ENCODE data around the gene SLFN14. TPM values are rescaled to one million over a fixed set of nuclear protein-coding genes. Genes with fewer than 3 reads are reported as not detected.

Gene SLFN14
- total RNA-seq: under 1 TPM in 1 of 2 experiments, not detected in 1; 0.07 TPM

GRCh38 chr17:35560703-35561102 lies at the start of gene SLFN14:
TSS of gene SLFN14 (minus strand) at chr17:35560819. CDS start at chr17:35558062, 2,757 bp downstream.
- no peak within 1 kb of the TSS for H3K27ac Mint-ChIP-seq
- DNase-seq: no peak
- no peaks in the 10 kb centered on the region for H3K36me3 Mint-ChIP-seq
- H3K9me3 Mint-ChIP-seq (ENCODE audit: low read depth): no peaks in the 10 kb centered on the region
- H3K27me3 Mint-ChIP-seq: peaks cover 36% of the 10 kb centered on the region
- no peak for ATAC-seq
- H3K4me1 Mint-ChIP-seq: peaks cover 2% of the 10 kb centered on the region
- CTCF ChIA-PET: interaction anchor here (1.3 to 1.5 kb wide), 2 partner anchors 16 to 21 kb away, joined by 3 read pairs; no protein-coding TSS in a partner anchor
- H3K4me3 Mint-ChIP-seq: no peak within 1 kb of the TSS

GRCh38 chr17:35609831-35610230 lies 49.2 kb upstream of the SLFN14 start:
- Mint-ChIP-seq H3K4me1 (peaks cover 4% of the 10 kb centered on the region), H3K27me3 (no peaks in the 10 kb centered on the region), H3K4me3 (no peak overlapping the region), H3K36me3 (peaks cover 41% of the 10 kb centered on the region), H3K27ac (no peak overlapping the region), H3K9me3 (ENCODE audit: low read depth) (no peaks in the 10 kb centered on the region)
- no peak for DNase-seq
- CTCF ChIA-PET: no interaction called here
- ATAC-seq: no peak

GRCh38 chr17:35607239-35607847 lies 46.7 kb upstream of the SLFN14 start:
- no peak for ATAC-seq
- DNase-seq: no peak
- Mint-ChIP-seq H3K36me3 (peaks cover 46% of the 10 kb centered on the region), H3K9me3 (ENCODE audit: low read depth) (no peaks in the 10 kb centered on the region), H3K4me1 (peaks cover 4% of the 10 kb centered on the region), H3K27ac (no peak overlapping the region), H3K4me3 (no peak overlapping the region), H3K27me3 (no peaks in the 10 kb centered on the region)
- CTCF ChIA-PET: interaction anchor here (0.8 to 2.3 kb wide), 3 partner anchors 141 to 295 kb away, joined by 5 to 12 read pairs (median 7); no protein-coding TSS in a partner anchor

- H3K27ac Mint-ChIP-seq: no peak overlapping the region
- DNase-seq (no peak), ATAC-seq (no peak)
- no peak overlapping the region for H3K4me3 Mint-ChIP-seq
- peaks cover 4% of the 10 kb centered on the region for H3K4me1 Mint-ChIP-seq
- H3K36me3 Mint-ChIP-seq: peaks cover 51% of the 10 kb centered on the region
- CTCF ChIA-PET: interaction anchor here (1.0 kb wide), 2 partner anchors 10 to 142 kb away, joined by 3 to 4 read pairs; no protein-coding TSS in a partner anchor
- no peaks in the 10 kb centered on the region for H3K27me3 Mint-ChIP-seq
- no peaks in the 10 kb centered on the region for H3K9me3 Mint-ChIP-seq (ENCODE audit: low read depth)
Measured at GRCh38 chr17:35605678-35606077, 45.1 kb upstream of the SLFN14 start.

- DNase-seq: no peak
- Mint-ChIP-seq H3K27me3 (no peaks in the 10 kb centered on the region), H3K4me1 (peaks cover 4% of the 10 kb centered on the region), H3K9me3 (ENCODE audit: low read depth) (no peaks in the 10 kb centered on the region), H3K27ac (no peak overlapping the region), H3K36me3 (peaks cover 54% of the 10 kb centered on the region), H3K4me3 (no peak overlapping the region)
- CTCF ChIA-PET: interaction anchor here (1.5 kb wide), 1 partner anchor 160 kb away, joined by 4 read pairs; no protein-coding TSS in a partner anchor
- ATAC-seq: no peak
Measured at GRCh38 chr17:35603674-35604073, 43.1 kb upstream of the SLFN14 start.

GRCh38 chr17:35597604-35598003 lies 37.0 kb upstream of the SLFN14 start:
- DNase-seq (no peak), ATAC-seq (no peak)
- H3K4me3 Mint-ChIP-seq: no peak overlapping the region
- peaks cover 7% of the 10 kb centered on the region for H3K4me1 Mint-ChIP-seq
- no peak overlapping the region for H3K27ac Mint-ChIP-seq
- CTCF ChIA-PET: interaction anchor here (0.6 to 1.5 kb wide), 2 partner anchors 11 to 42 kb away, joined by 3 to 4 read pairs; partner anchors contain the start of gene AP2B1
- no peaks in the 10 kb centered on the region for H3K9me3 Mint-ChIP-seq (ENCODE audit: low read depth)
- no peaks in the 10 kb centered on the region for H3K27me3 Mint-ChIP-seq
- H3K36me3 Mint-ChIP-seq: peaks cover 64% of the 10 kb centered on the region

- no peak for DNase-seq
- Mint-ChIP-seq H3K4me3 (no peak overlapping the region), H3K27me3 (no peaks in the 10 kb centered on the region), H3K36me3 (peaks cover 64% of the 10 kb centered on the region), H3K27ac (no peak overlapping the region), H3K9me3 (ENCODE audit: low read depth) (no peaks in the 10 kb centered on the region), H3K4me1 (peaks cover 7% of the 10 kb centered on the region)
- ATAC-seq: no peak
- CTCF ChIA-PET: interaction anchor here (0.6 to 1.5 kb wide), 3 partner anchors 10 to 98 kb away, joined by 3 to 4 read pairs (median 3); partner anchors contain the start of gene AP2B1
Measured at GRCh38 chr17:35596530-35597233, 36.1 kb upstream of the SLFN14 start.

- no peaks in the 10 kb centered on the region for H3K9me3 Mint-ChIP-seq (ENCODE audit: low read depth)
- H3K27ac Mint-ChIP-seq: no peak overlapping the region
- peaks cover 9% of the 10 kb centered on the region for H3K4me1 Mint-ChIP-seq
- no peaks in the 10 kb centered on the region for H3K27me3 Mint-ChIP-seq
- DNase-seq (no peak), ATAC-seq (no peak)
- CTCF ChIA-PET: interaction anchor here (0.7 kb wide), 1 partner anchor 99 kb away, joined by 3 read pairs; no protein-coding TSS in a partner anchor
- no peak overlapping the region for H3K4me3 Mint-ChIP-seq
- H3K36me3 Mint-ChIP-seq: peaks cover 60% of the 10 kb centered on the region
Measured at GRCh38 chr17:35596072-35596471, 35.5 kb upstream of the SLFN14 start.

GRCh38 chr17:35588196-35588920 lies 27.7 kb upstream of the SLFN14 start:
- ATAC-seq (peak; percentile 32), DNase-seq (no peak)
- peaks cover 32% of the 10 kb centered on the region for H3K4me1 Mint-ChIP-seq
- H3K9me3 Mint-ChIP-seq (ENCODE audit: low read depth): no peaks in the 10 kb centered on the region
- H3K4me3 Mint-ChIP-seq: peak overlapping the region; percentile 96
- H3K27ac Mint-ChIP-seq: peak overlapping the region; percentile 98
- CTCF ChIA-PET: interaction anchor here (1.0 to 2.2 kb wide), 7 partner anchors 9 to 176 kb away, joined by 3 to 14 read pairs (median 4); partner anchors contain the start of genes PEX12 and SLFN12L
- peaks cover 10% of the 10 kb centered on the region for H3K36me3 Mint-ChIP-seq
- H3K27me3 Mint-ChIP-seq: no peaks in the 10 kb centered on the region

GRCh38 chr17:35587074-35587961 lies 26.7 kb upstream of the SLFN14 start, which contains the start of gene AP2B1:
TSS of gene AP2B1 (plus strand) at chr17:35587322. CDS start at chr17:35594031, 6,709 bp downstream.
- ATAC-seq: peak; percentile 97

GRCh38 chr17:35586569-35587073 lies 26.0 kb upstream of the SLFN14 start:
- Mint-ChIP-seq H3K9me3 (ENCODE audit: low read depth) (no peaks in the 10 kb centered on the region), H3K27ac (peak overlapping the region; percentile 98), H3K27me3 (no peaks in the 10 kb centered on the region), H3K4me3 (peak overlapping the region; percentile 96), H3K4me1 (peaks cover 32% of the 10 kb centered on the region), H3K36me3 (peaks cover 2% of the 10 kb centered on the region)
- DNase-seq: no peak
- CTCF ChIA-PET: interaction anchor here (1.1 to 1.7 kb wide), 6 partner anchors 8 to 47 kb away, joined by 3 to 13 read pairs (median 5); partner anchors contain the start of gene PEX12
- ATAC-seq: peak; percentile 14

More at GRCh38 chr17:35587074-35587961, 26.7 kb upstream of the SLFN14 start, which contains the start of gene AP2B1:
- Mint-ChIP-seq H3K36me3 (peaks cover 5% of the 10 kb centered on the region), H3K27me3 (no peaks in the 10 kb centered on the region), H3K4me1 (peaks cover 32% of the 10 kb centered on the region), H3K27ac (peak within 1 kb of the TSS; percentile 98), H3K9me3 (ENCODE audit: low read depth) (no peaks in the 10 kb centered on the region), H3K4me3 (peak within 1 kb of the TSS; percentile 96)
- DNase-seq: peak; percentile 98
- CTCF ChIA-PET: interaction anchor here (1.1 to 2.2 kb wide), 8 partner anchors 8 to 52 kb away, joined by 3 to 14 read pairs (median 6); partner anchors contain the start of gene PEX12

GRCh38 chr17:35584061-35584460 lies 23.4 kb upstream of the SLFN14 start:
- H3K36me3 Mint-ChIP-seq: peaks cover 2% of the 10 kb centered on the region
- CTCF ChIA-PET: no interaction called here

More at GRCh38 chr17:35584061-35584460, 23.4 kb upstream of the SLFN14 start:
- Mint-ChIP-seq H3K4me3 (no peak overlapping the region), H3K27me3 (no peaks in the 10 kb centered on the region), H3K9me3 (ENCODE audit: low read depth) (no peaks in the 10 kb centered on the region), H3K4me1 (peaks cover 24% of the 10 kb centered on the region), H3K27ac (no peak overlapping the region)
- DNase-seq (no peak), ATAC-seq (no peak)
